Esophagus muscularis mucosa (tissue), 4 donors: ENCODE measurements around the gene IGLL1. TPM values are rescaled to one million over a fixed set of nuclear protein-coding genes. Genes with fewer than 3 reads are reported as not detected.

Experiments used
- DNase-seq: peaks from one replicate; pipeline ENCODE4 v3.0.0-alpha.2; 2017; ENCODE audit errors: extremely low spot score
- H3K27ac ChIP-seq, 4 donors: fragments of 200-600 bp; sonication (generic); replicated peaks in 1 of 4; 1 replicate in 3 of 4; 2 replicates in 1 of 4; pipeline ENCODE4 v1.5.1; 2016 to 2019; ENCODE audit warnings: mild to moderate bottlenecking in 1 of 4
- H3K27me3 ChIP-seq, 4 donors: fragments of 200-600 bp; sonication (generic); one replicate each; pipeline versions ENCODE4 v1.5.1 to v1.6.0; 2016 to 2019
- H3K36me3 ChIP-seq, 4 donors: fragments of 200-600 bp; sonication (generic); one replicate each; pipeline ENCODE4 v1.5.1; 2016 to 2019
- H3K4me1 ChIP-seq, 4 donors: fragments of 200-600 bp; sonication (generic); one replicate each; pipeline ENCODE4 v1.5.1; 2016 to 2019
- H3K4me3 ChIP-seq, 4 donors: fragments of 200-600 bp; sonication (generic); 1 replicate in 2 of 4; 2 replicates in 2 of 4; pipeline ENCODE4 v1.5.1; 2016 to 2019; ENCODE audit warnings: mild to moderate bottlenecking in 4 of 4, moderate library complexity in 1 of 4
- H3K9me3 ChIP-seq, 4 donors: fragments of 200-600 bp; sonication (generic); 1 replicate in 3 of 4; 2 replicates in 1 of 4; pipeline ENCODE4 v1.5.1; 2016 to 2019
- EP300 ChIP-seq: sonication (generic); formaldehyde crosslinking; IDR thresholded peaks from one replicate; pipeline ENCODE4 v1.6.1; 2017; ENCODE audit warnings: antibody characterized with exemption
- POLR2A ChIP-seq: fragments of 450-650 bp; IDR thresholded peaks from one replicate; pipeline ENCODE4 v1.6.1; 2017; ENCODE audit warnings: antibody characterized with exemption, moderate library complexity, mild to moderate bottlenecking, low read depth
- POLR2AphosphoS5 ChIP-seq, 2 donors: sonication (generic); formaldehyde crosslinking; IDR thresholded peaks; one replicate each; pipeline ENCODE4 v1.6.1; 2017; ENCODE audit warnings: antibody characterized with exemption in 2 of 2
- WGBS: methylation state at CpG from one replicate; pipeline ENCODE4 v1.1.5; 2018; 5-methylcytosine and 5-hydroxymethylcytosine counted together
- intact Hi-C: fragments of 100-400 bp; cut with DNase I; formaldehyde crosslinking; loops from one replicate; pipeline ENCODE4 v1.15.1; 2023
- total RNA-seq, 4 donors: library from RNA; depleted of rRNA; stranded (reverse); fragments of >200 nt; gene quantifications; one replicate each; pipeline versions ENCODE4 v1.1.0 to v1.2.1, GENCODE V29; 2016
- TF ChIP-seq, protein P1 (sequence below), 3 experiments: fragments of 200-600 bp in 2 of 3; fragments of 450-650 bp in 1 of 3; sonication (generic) in 2 of 3; IDR thresholded peaks; one replicate each; pipeline ENCODE4 v1.5.1; 2017 to 2019; ENCODE audit warnings: antibody characterized with exemption in 3 of 3, mild to moderate bottlenecking in 2 of 3, moderate library complexity in 1 of 3

Gene IGLL1
- total RNA-seq, 4 donors from 2014 or later = not detected

DNA sequence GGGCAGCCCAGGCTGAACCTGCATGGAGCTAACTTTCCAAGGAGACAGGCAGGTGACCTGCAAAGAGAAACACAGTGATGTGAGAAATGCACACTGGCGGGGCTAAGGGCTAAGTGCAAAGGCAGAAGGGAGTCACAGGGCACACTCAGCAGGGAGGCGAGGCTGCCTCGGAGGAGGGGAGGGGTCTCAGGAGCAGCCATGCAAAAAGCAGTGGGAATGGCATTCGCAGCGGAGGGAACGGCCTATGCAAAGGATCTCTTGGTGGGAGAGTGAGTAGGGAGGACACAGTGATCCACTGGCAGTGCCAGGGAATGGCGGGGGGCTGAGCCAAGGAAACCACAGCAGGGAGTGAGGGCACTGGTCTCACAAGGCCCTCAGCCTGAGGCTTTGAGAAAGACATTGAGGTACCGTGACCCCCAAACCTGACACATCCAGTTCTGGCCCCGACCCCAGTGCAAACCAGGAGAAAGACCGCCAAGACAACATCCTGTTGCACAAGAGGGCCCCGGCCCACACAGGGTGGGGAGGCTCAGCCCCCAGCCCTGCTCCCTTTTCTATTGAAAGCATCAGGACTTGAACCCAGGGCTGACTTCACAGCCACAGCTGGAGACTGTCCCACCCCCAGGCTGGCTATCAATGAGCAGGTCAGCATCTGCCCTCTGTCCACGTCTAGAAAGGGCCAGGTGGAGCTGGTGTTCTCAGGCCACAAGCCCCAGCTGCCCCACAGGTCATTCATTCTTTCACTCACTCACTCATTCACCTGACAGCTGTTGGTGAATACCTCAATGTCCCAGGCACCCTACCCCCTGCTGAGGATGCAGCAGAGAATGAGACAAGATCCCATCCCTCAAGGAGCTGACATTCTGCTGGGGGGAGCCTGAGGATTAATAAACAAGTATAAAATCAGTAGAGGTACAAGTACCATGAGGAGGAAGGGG is 50.7 kb downstream of the IGLL1 start:
- Histone ChIP-seq H3K27me3 (no peaks in the 10 kb centered on the region), H3K36me3 (no peaks in the 10 kb centered on the region), H3K9me3 (no peaks in the 10 kb centered on the region), H3K27ac (no peak overlapping the region), H3K4me3 (no peak overlapping the region), H3K4me1 (peaks cover 5 to 17% (median 13%) of the 10 kb centered on the region in 4 donors)
- intact Hi-C loops = loop anchor here (10.0 kb wide), 2 partner anchors 95 to 215 kb away; no protein-coding TSS in a partner anchor
- 87% methylated on average over 9 of the region's 12 CpGs for WGBS
- DNase-seq = no peak
- TF ChIP-seq EP300 (no peak), POLR2A (no peak), POLR2AphosphoS5 (IDR thresholded peaks at IDR 0.05) (no peak)
- TF ChIP-seq, protein P1, sequence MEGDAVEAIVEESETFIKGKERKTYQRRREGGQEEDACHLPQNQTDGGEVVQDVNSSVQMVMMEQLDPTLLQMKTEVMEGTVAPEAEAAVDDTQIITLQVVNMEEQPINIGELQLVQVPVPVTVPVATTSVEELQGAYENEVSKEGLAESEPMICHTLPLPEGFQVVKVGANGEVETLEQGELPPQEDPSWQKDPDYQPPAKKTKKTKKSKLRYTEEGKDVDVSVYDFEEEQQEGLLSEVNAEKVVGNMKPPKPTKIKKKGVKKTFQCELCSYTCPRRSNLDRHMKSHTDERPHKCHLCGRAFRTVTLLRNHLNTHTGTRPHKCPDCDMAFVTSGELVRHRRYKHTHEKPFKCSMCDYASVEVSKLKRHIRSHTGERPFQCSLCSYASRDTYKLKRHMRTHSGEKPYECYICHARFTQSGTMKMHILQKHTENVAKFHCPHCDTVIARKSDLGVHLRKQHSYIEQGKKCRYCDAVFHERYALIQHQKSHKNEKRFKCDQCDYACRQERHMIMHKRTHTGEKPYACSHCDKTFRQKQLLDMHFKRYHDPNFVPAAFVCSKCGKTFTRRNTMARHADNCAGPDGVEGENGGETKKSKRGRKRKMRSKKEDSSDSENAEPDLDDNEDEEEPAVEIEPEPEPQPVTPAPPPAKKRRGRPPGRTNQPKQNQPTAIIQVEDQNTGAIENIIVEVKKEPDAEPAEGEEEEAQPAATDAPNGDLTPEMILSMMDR (IDR thresholded peaks at IDR 0.05) = no peak

DNA sequence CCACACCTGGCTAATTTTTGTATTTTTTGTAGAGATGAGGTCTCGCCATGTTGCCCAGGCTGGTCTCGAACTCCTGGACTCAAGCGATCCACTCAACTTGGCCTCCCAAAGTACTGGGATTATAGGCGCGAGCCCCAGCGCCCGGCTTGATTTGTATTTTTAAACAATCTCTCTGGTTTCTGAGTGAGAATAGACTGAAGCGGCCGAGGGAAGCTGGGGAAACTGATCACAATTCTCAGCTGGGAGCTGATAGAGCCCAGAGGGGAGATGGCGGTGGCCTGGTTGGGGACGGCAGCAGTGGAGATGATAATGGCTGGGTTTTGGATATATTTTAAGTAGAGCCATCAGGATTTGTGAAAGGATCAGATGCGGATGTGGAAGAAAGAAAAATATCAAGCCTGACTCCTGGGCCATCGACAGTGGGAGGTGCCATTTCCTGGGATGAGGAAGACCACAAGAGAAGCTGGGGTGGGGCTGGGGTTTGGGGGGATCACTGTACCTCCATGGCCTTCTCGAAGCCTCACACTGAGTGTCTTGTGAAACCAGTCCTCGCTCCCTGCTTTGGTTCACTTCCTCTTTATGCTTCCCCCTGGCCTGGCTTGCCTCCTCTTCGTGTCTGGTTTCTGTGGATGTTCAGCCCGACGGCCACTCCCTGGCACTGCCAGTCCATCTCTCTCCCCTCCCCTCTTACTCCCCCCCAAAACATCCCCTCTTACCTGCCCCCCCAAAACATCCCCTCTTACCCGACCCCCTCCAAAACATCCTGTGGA is 51.9 kb downstream of the IGLL1 start:
- 84% methylated on average over 19 of the region's 19 CpGs for WGBS
- Histone ChIP-seq H3K27ac (no peak overlapping the region), H3K36me3 (no peaks in the 10 kb centered on the region), H3K9me3 (no peaks in the 10 kb centered on the region), H3K4me3 (no peak overlapping the region), H3K27me3 (no peaks in the 10 kb centered on the region), H3K4me1 (peaks cover 2 to 22% (median 17%) of the 10 kb centered on the region in 4 donors)
- no peak for DNase-seq
- TF ChIP-seq POLR2AphosphoS5 (IDR thresholded peaks at IDR 0.05) (no peak), EP300 (no peak), POLR2A (no peak)
- TF ChIP-seq, protein P1 (IDR thresholded peaks at IDR 0.05) = no peak
- intact Hi-C loops = loop anchor here (10.0 kb wide), 1 partner anchor 213 kb away; no protein-coding TSS in a partner anchor

- no peak for DNase-seq
- intact Hi-C loops = loop anchor here (10.0 kb wide), 1 partner anchor 212 kb away; no protein-coding TSS in a partner anchor
- peaks cover 9 to 36% (median 30%) of the 10 kb centered on the region in 4 donors for H3K4me1 ChIP-seq
- H3K4me3 ChIP-seq = no peak overlapping the region
- no peaks in the 10 kb centered on the region for H3K36me3 ChIP-seq
- peak overlapping the region in 2 of 4 donors; percentile 6 to 25 for H3K27ac ChIP-seq
- TF ChIP-seq, protein P1 (IDR thresholded peaks at IDR 0.05) = peak in 1 of 3 experiments; percentile 27
- TF ChIP-seq EP300 = no peak
- H3K27me3 ChIP-seq = no peaks in the 10 kb centered on the region
- no peaks in the 10 kb centered on the region for H3K9me3 ChIP-seq
- 85% methylated on average over 15 of the region's 17 CpGs for WGBS
Measured at GRCh38 chr22:23526596-23527316, 53.3 kb downstream of the IGLL1 start.

DNA sequence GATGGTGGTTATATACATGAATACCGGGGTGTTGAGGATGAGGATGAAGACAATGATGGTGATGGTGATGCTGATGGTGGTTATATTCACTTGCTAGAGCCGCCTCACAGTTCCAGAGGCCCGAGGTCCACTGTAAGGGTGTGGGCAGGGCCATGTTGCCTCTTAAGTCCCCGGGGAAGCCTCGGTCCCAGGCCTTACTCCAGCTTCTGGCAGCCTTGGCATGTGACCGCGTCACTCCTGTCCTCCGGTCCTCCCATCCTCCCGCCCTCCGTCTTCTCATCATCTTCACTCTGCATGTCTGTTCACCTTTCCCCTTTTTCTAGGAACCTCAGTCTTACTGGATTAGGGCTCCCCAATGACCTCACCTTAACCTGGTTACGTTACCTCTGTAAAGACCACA is 54.6 kb downstream of the IGLL1 start:
- TF ChIP-seq POLR2A (no peak), EP300 (no peak), POLR2AphosphoS5 (IDR thresholded peaks at IDR 0.05) (no peak)
- TF ChIP-seq, protein P1 (IDR thresholded peaks at IDR 0.05) = no peak
- no peak overlapping the region for H3K4me3 ChIP-seq
- H3K4me1 ChIP-seq = peaks cover 20 to 49% (median 41%) of the 10 kb centered on the region in 4 donors
- no peaks in the 10 kb centered on the region for H3K27me3 ChIP-seq
- WGBS = 91% methylated on average over 11 of the region's 11 CpGs
- H3K36me3 ChIP-seq = no peaks in the 10 kb centered on the region
- intact Hi-C loops = loop anchor here (10.0 kb wide), 1 partner anchor 211 kb away; no protein-coding TSS in a partner anchor
- no peak for DNase-seq
- H3K9me3 ChIP-seq = no peaks in the 10 kb centered on the region
- H3K27ac ChIP-seq = no peak overlapping the region
